ENCODE results near the gene PTPN6.

PTPN6 gene

DNA sequence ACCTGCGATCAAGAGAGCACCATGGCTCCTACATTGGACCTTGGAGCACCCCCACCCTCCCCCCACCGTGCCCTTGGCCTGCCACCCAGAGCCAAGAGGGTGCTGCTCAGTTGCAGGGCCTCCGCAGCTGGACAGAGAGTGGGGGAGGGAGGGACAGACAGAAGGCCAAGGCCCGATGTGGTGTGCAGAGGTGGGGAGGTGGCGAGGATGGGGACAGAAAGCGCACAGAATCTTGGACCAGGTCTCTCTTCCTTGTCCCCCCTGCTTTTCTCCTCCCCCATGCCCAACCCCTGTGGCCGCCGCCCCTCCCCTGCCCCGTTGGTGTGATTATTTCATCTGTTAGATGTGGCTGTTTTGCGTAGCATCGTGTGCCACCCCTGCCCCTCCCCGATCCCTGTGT lies 9.4 kb upstream of the PTPN6 start:
- DNase-seq (ENCODE audit: low read depth) = no peak

DNA sequence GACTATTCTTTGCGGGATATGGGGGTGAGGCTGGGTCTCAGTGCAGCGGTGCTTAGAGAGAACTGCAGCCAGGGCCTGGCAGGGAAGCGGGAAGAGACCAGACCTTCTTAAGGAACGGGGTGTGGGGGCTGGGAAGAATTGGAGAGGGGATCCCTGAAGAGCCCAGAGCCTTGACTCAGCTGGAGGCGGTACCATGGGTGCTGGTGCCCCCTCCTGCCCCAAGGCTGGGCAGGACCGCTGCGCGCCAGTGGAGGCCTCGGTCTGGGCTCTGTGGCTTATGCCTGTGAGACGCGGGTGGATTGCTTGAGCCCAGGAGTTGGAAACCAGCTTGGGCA lies 8.9 kb upstream of the PTPN6 start:
- DNase-seq (ENCODE audit: low read depth) = no peak

DNA sequence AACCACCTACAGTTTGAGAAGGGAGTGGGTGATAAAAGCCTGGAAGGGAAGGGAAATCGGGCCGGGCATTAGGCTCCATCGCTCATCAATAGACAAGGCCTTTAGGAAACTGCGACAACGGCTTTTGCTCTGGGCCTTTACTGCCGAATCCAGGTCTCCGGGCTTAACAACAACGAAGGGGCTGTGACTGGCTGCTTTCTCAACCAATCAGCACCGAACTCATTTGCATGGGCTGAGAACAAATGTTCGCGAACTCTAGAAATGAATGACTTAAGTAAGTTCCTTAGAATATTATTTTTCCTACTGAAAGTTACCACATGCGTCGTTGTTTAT lies 7.8 kb upstream of the PTPN6 start:
- DNase-seq (ENCODE audit: low read depth) = no peak

DNA sequence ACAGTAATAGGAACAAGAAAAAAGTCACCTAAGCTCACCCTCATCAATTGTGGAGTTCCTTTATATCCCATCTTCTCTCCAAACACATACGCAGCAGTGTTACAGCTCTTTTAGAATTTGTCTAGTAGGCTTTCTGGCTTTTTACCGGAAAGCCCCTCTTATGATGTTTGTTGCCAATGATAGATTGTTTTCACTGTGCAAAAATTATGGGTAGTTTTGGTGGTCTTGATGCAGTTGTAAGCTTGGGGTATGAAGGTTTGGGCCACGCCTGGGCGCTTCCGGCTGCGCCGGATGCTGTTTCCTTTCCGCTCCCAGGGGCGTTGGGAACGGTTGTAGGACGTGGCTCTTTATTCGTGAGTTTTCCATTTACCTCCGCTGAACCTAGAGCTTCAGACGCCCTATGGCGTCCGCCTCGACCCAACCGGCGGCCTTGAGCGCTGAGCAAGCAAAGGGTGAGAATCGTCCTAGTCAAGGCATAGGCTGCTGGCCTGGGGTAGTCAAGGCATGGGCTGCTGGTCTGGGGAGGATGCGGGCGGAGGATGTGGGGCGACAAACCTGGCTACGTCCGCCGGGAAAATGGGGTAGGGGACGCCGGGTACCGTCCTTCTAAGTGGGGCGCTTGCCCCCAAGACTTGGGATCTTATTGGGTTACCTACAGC lies 7.3 kb upstream of the PTPN6 start, which contains the start of the genes C12orf57 and RNU7-1:
Gene C12orf57, plus strand, starts transcription at position 301 of the 659 bp plus-strand sequence. Its CDS starts 100 bp downstream, at position 401.
Gene RNU7-1, plus strand, starts transcription at position 95 of the 659 bp plus-strand sequence.
- DNase-seq (ENCODE audit: low read depth) = no peak

DNA sequence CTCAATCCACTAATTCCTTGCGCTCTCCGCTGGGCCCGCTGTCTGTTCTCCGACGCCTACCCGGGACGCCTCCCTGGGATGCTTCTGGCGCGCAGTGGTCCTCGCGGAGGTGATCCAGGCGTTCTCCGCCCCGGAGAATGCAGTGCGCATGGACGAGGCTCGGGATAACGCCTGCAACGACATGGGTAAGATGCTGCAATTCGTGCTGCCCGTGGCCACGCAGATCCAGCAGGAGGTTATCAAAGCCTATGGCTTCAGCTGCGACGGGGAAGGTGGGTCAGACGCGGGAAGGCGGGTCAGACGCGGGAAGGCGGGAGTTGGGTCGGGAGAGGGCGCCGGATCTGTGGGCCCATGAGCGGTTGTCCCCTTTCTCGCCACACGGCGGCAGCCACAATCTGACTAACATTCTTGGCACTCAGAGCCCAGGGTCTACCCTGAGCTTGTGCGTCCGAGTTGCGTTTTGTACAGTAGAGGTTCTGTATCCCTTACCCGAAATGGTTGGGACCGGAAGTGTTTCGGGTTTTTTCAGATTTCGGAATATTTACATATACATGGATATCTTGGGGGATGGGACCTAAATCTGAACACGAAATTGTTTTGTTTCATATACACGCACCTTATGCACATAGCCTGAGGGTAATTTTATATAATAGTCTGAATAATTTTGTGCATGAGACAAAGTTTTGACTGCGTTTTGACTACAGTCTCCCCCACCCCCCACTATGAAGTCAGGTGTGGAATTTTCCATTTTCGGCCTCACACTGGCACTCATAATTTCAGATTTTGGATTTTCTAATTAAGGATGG lies 6.6 kb upstream of the PTPN6 start:
- DNase-seq (ENCODE audit: low read depth) = peak; percentile 67

DNA sequence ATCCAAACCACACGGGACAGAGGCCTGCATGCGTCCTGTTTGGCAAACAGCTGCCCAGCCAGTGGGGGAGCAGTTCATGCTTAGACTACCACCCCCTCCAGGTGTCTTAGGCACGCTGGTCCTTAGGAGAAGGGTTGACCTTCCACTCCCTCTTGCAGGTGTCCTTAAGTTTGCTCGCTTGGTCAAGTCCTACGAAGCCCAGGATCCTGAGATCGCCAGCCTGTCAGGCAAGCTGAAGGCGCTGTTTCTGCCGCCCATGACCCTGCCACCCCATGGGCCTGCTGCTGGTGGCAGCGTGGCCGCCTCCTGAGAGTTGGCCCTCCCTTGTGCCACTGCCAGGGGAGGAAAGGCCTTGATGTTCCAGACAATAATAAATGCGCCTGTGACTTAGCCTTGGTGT lies 5.5 kb upstream of the PTPN6 start:
- no peak for DNase-seq (ENCODE audit: low read depth)

DNA sequence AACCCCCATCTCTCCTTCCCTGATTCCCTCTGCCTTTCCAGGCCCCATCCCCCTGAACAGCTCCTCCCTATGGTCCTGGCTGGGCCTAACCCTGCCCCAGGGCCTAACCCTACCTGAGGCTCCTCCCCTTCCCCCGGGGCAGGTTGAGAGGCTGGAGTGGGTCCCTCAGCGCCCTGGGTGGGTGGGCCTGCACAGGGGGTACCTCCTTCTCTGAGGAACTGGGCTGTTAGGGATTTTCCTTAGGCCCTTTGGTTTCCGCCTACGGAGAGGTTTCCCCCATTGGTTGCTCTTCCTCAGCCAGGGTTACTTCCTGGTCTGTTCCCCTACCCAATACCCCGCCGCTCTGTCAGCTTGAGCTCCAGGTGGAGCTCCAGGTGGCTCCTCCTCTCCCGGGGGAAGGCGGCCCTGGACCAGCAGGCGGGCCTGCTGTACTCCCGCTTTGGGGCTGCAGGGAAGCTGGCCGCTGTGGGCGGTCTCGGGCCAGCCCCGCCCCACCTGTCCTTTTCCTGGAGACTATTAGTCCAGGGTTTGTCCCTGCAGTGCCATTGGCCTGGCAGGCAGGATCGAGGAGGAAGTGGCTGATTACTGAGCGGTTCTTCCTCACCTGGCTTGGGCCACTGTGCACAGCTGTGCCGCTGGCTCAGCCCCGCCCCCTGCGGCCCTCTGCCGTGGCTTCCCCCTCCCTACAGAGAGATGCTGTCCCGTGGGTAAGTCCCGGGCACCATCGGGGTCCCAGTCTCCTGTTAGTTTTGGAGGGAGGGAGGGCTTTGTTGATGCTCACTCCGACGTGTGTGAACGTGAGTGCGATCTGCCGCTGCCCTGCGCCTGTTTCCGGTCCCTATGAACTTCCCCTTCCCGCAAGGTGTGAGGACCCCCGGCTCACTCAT lies 4.9 kb upstream of the PTPN6 start:
- DNase-seq (ENCODE audit: low read depth) = no peak

DNA sequence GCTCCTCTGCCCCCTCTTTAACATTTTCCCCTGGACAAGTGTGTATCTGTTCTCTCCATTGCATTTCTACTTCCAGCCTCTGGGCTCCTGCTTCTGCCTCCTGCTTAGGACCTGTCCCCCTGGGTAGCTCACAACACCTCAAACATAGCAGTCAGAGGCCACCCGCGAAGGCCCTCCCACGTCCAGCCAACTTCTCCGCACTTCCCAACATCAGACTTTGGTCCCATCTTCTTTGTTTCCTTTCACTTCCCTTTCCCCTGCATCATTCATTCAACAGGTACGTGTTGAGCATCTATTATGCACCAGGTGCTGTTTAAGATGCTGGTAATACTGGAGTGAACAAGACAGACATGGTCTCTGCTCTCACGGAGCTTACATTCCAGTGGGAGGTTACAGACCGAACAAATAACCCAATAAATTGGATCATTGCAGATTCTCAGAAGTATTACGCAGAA lies 4.2 kb upstream of the PTPN6 start:
- DNase-seq (ENCODE audit: low read depth) = no peak

DNA sequence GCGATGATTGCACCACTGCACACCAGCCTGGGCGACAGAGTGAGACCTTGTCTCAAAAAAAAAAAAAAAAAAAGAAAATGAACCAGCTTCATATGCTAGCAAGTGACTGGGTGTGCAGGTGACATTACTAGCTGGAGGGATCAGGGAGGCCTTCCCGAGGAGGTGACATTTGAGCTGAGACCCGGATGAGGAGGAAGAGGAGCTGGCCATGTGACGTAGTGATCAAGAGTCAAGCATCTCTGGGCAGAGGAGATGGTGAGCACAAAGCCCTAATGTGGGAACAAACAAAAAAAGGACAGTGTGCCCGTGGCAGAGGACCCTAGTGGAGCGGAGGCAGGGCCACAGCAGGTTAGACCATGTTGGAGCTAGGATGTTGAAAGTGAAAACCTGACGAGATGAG lies 3.5 kb upstream of the PTPN6 start:
- DNase-seq (ENCODE audit: low read depth) = no peak

DNA sequence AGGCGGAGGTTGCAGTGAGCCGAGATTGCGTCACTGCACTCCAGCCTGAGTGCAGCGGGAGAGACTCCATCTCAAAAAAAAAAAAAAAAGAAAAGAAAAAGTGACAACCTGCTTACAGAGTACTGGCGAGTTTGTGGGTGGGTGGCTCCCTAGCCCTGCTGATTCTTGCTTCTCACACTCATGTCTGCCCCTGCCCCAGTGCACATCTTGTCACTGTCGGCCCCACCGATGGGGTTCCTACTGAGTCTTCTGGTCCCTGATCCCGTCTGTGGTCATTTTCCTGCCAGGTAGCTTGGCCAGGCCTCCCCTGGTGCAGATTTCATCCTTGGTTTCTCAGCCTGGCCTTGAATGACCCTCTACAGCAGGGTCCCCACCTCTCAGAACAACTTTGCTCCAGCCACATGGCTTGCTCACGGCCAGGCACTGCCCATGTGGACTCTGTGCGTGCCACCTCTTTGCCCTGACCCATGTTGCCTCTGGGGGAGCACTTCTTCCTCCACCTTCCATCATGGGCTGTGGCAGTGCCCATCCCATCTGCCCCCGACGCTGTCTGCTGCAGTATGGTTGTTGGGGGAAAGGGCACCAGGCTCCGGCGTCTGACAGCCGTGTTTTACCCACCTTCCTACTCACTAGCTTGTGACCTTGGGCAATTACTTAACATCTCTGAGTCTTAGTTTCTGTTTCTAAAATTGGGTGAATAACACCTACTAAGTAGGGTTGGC lies 2.1 kb upstream of the PTPN6 start:
- no peak for DNase-seq (ENCODE audit: low read depth)

DNA sequence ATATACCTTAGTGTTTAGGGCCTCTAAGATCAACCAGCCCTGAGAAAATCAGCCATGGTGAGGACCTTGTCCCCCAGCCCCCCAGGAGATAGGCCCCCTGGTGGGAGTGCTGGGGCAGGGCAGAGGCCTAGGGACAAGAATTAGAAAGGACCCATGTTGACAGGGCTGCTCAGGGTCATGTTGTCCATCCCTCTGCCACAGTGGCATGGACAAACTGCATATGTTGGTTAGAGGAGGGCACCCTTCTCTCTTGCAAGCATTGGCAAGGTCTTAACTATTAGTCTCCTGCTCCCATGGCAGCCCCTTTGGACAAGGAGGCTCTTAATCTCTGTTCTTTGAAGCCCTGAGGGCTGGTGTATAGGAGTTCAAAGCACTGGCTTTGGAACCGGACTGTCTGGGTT lies 755 bp upstream of the PTPN6 start:
- DNase-seq (ENCODE audit: low read depth) = no peak

DNA sequence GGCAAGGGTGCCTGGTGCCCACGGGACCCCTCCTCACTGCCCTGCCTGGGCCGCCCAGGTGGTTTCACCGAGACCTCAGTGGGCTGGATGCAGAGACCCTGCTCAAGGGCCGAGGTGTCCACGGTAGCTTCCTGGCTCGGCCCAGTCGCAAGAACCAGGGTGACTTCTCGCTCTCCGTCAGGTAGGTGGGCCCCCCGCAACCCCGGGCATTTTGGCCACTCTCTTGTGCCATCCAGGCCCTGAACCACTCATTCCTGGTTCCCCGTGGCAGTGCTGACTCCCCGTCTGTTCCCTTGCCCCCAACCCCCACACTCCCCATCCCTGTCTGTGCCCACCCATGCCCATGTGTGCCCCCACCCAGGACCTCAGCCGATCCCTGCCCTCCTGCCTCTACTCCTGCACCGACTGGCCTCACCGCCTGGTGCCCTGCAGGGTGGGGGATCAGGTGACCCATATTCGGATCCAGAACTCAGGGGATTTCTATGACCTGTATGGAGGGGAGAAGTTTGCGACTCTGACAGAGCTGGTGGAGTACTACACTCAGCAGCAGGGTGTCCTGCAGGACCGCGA lies 480 bp downstream of the PTPN6 start:
- no peak for DNase-seq (ENCODE audit: low read depth)

DNA sequence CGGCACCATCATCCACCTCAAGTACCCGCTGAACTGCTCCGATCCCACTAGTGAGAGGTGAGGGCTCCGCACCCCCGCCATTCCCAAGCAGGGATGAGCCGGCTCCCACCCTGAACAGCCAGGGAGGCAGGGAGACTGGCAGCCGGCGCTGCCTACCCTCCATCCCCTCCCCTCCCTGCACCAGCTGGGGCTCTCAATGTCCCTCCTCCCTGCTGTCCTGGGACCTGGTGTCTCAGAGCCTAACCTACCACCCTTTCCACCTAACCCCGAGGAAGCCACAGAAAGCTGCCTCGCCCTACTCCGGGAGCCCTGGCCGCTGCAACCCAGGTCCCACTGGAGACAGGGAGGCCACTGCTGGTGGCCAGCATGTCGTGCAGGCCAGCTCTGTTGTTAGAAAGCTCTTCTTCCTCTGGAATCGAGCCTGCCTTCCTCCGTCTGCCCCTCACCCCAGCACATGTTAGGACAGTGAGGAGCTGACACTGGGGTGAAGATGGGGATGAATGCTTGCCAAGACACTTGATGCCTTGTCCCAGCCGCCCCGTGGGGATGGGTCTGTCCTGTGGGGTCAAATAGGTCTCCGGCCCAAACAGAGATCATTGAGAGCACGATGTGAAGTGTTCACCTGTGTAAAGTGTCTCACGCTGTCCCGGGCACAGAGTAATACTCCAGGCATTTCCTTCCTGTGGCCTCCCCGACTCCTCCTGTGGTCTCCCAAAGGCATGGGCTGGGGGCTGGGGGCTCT lies 1.1 kb downstream of the PTPN6 start:
- no peak for DNase-seq (ENCODE audit: low read depth)

DNA sequence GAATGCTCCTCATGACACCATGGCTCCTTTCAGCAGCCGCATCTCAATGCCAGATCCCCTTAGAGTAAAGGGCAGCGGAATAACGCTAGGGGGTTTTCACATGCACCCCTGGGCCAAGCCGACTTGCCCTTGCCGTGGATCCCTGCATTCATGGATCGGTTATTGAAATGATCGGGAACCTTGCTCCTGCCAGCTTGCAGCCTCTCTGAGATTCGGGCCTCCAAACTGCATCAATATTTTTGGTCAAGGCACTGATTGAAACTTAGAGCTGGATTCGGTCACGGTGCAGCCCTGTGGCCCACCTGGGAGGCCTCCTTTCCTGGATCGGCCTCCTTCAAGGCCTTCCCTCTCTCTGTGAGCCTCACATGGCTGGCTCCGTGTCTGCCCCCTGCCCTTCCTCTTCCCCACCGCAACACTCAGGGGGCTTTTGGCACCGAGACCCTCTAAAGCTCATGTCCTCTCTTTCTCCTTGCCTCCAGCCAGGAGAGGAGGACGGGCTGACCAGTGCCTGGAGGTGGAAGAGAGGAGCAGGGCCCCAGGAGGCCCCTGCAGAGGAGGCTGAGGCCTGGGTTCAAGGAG lies 1.8 kb downstream of the PTPN6 start:
- no peak for DNase-seq (ENCODE audit: low read depth)

DNA sequence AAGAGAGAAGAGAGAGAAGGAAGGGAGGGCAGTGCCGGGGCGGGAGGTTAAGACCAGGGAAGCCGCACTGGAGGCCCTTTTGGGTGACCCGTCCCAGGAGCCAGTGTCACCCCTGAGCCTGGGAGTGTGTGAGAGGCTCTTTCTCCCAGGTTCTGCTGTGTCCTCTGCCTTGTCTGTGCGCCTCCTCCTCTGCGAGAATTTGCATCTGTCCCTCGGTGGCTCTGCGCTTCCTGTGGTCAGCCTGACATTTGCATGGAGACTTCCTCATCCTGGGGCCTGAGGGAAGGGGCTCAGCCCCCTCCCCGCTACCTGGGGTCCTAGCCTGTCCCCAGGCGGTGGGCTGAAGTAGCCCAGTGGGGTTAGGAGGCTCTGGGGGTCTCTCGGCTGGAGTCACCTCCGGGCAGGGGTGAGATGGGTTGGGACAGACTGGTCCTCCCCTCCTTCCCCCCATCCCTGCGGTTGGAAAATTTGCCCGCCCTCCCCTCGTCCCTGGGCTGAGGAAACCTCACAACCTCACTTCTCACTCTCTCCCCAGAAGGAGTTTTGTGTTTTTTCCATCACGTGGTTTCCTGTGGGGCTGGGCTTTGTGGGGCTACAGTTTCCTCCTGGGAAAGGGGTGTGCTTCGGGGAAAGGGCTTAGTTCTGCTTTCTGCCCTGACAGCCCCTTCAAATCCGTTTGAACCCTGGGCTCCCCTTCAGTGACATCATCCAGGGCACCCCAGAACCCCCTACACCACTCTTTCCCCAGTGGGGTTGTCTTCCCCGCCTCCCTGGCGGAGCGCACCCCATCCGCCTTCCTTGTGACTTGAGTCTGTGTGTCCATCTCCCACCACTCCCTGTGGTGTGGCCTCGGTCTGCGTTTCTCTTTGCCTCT lies 2.5 kb downstream of the PTPN6 start:
- peak; percentile 76 for DNase-seq (ENCODE audit: low read depth)

DNA sequence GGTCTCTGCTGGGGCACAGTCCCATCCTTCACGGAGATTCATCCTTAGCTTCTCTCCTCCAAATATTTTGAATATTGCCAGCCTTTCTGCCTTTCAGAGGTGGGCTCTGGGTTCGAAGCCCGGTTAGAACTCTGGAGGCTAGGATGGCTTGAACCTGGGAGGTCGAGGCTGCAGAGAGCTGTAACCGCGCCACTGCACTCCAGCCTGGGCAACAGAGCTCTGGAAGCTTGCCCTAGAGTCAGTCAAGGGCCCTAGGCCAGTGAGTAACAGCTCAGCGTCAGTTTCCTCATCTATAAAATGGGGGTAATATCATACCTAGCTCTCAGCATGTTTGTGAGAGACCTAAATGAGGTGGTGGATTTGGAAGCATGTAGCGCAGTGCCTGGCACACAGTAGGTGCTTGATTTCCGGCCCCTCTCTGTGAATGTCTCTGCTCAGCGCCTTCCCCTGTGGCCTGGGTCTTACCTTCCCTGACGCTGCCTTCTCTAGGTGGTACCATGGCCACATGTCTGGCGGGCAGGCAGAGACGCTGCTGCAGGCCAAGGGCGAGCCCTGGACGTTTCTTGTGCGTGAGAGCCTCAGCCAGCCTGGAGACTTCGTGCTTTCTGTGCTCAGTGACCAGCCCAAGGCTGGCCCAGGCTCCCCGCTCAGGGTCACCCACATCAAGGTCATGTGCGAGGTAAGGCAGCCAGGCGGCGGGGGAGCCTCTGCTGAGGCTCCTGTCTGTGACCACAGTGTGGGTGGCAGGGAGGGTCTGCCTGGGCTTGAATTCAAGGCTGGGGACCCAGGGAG lies 3.4 kb downstream of the PTPN6 start:
- DNase-seq (ENCODE audit: low read depth) = no peak

DNA sequence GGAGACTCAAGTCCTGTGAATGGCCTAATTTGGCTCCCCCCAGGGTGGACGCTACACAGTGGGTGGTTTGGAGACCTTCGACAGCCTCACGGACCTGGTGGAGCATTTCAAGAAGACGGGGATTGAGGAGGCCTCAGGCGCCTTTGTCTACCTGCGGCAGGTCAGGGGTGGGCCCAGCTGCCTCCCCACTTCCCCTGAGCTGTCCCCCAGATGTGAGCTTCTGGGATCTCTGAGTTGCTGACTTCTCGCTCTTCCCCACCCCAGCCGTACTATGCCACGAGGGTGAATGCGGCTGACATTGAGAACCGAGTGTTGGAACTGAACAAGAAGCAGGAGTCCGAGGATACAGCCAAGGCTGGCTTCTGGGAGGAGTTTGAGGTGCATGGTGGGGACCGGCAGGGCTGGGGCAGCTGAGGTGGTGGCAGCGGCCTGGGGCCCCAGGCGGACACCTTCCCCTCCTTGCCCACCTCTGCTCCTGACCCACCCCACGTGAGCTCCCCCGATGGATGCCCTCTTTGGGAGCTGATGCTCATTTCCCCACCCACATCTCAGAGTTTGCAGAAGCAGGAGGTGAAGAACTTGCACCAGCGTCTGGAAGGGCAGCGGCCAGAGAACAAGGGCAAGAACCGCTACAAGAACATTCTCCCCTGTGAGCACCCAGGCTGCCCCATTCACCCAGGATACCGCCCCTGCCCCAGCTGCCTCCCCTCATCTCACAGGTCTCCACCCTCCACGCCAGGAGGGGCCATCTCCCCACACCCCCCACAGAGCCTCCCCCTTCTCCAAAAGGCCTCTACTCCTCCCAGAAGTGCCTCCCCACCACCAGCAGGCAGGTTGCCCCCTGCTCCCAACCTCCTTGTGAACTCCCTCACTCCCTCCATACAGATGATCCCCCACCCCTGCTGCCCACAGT lies 4.2 kb downstream of the PTPN6 start:
- DNase-seq (ENCODE audit: low read depth) = no peak

Data from stimulated activated CD8-positive, alpha-beta memory T cell treated with anti-CD3 and anti-CD28 coated beads, Interleukin-7, amount 100 ng/mL, for 24 hours (primary cell).